WTC11 (cell line): Measurements from ENCODE around the gene WDR1.

ENCODE experiments used
- ZNF671 ChIP-seq: fragments of 250-450 bp; sonication (Bioruptor Pico); IDR thresholded peaks from 2 replicates; pipeline ENCODE4 v1.8.0; 2021; ENCODE audit warnings: mild to moderate bottlenecking
- TF ChIP-seq, protein P1 (sequence below): fragments of 200-600 bp; IDR thresholded peaks from 2 replicates; pipeline ENCODE4 v1.8.0; 2022; ENCODE audit warnings: antibody characterized with exemption
- TF ChIP-seq, protein P2 (sequence below): sonication (generic); formaldehyde crosslinking; IDR thresholded peaks from 2 replicates; pipeline ENCODE4 v1.8.1; 2023; ENCODE audit warnings: mild to moderate bottlenecking, missing genetic modification reagents, moderate library complexity
- TF ChIP-seq, protein P3 (sequence below): sonication (generic); formaldehyde crosslinking; IDR thresholded peaks from 2 replicates; pipeline ENCODE4 v1.8.1; 2023; ENCODE audit warnings: mild to moderate bottlenecking, missing genetic modification reagents, moderate library complexity

DNA sequence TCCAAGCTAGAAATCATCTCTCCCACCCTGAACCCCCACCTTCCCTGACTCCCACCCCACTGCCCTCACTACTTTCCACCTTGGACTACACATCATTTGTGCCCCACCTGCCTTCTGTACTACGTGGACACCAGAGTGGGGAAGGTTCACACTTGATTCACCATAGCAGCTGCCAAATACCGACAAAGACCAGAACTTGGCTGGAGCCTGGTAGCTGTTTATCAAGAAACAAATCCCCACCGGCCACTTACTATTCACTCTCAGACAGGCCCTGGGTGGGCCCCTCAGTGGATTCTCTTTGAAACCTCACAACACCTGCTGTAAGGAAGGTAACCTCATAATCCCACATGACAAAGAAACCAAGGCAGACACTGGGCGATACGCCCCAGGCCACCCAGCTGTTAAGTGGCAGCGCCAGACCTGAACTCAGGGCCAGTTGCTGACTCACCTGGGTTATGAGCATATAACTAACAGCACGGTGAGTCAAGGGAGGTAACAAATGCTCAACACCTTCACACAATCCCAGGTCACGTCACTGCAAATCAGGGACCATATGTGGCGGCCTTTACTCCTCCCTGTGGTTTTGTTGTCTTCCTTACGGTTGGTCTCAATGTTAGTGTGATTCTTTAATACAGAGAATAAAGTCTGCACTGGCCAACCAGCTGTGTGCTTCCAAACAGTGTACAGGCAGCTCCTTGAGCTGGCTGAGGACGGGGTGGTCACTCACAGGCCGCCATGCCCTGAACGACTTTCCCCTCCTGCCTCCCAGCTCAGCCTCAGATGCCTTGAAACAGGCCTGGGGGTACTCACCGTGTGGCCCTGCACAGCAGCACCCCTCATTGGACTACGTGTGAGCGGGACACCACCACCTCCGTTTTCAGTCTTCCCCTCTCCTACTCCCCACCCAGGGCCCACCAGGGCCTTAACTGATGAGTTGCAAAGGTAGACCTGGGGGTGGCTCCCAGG is 7.5 kb downstream of the WDR1 start:
- TF ChIP-seq, protein P1, sequence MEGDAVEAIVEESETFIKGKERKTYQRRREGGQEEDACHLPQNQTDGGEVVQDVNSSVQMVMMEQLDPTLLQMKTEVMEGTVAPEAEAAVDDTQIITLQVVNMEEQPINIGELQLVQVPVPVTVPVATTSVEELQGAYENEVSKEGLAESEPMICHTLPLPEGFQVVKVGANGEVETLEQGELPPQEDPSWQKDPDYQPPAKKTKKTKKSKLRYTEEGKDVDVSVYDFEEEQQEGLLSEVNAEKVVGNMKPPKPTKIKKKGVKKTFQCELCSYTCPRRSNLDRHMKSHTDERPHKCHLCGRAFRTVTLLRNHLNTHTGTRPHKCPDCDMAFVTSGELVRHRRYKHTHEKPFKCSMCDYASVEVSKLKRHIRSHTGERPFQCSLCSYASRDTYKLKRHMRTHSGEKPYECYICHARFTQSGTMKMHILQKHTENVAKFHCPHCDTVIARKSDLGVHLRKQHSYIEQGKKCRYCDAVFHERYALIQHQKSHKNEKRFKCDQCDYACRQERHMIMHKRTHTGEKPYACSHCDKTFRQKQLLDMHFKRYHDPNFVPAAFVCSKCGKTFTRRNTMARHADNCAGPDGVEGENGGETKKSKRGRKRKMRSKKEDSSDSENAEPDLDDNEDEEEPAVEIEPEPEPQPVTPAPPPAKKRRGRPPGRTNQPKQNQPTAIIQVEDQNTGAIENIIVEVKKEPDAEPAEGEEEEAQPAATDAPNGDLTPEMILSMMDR: no peak
- TF ChIP-seq ZNF671 (CRISPR knock-in tag): no peak
- TF ChIP-seq, protein P2, sequence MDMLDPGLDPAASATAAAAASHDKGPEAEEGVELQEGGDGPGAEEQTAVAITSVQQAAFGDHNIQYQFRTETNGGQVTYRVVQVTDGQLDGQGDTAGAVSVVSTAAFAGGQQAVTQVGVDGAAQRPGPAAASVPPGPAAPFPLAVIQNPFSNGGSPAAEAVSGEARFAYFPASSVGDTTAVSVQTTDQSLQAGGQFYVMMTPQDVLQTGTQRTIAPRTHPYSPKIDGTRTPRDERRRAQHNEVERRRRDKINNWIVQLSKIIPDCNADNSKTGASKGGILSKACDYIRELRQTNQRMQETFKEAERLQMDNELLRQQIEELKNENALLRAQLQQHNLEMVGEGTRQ: no peak
- TF ChIP-seq, protein P3, sequence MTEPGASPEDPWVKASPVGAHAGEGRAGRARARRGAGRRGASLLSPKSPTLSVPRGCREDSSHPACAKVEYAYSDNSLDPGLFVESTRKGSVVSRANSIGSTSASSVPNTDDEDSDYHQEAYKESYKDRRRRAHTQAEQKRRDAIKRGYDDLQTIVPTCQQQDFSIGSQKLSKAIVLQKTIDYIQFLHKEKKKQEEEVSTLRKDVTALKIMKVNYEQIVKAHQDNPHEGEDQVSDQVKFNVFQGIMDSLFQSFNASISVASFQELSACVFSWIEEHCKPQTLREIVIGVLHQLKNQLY (CRISPR knock-in tag): no peak
